GM12892 (cell line): ENCODE data around the gene MAPK8IP3.

Experiments used
- DNase-seq: peaks from one replicate; pipeline ENCODE4 v3.0.0; 2011; ENCODE audit not compliant: insufficient read length
- FAIRE-seq: peaks from 2 replicates; lab custom pipeline; 2011; peaks lifted over from hg19 to GRCh38; lab: Jason Lieb, UNC
- POLR2A ChIP-seq: IDR thresholded peaks from 2 replicates; pipeline ENCODE4 v1.6.1; 2011; ENCODE audit warnings: low read depth, low read length, control low read depth
- POLR2AphosphoS5 ChIP-seq: IDR thresholded peaks from 2 replicates; pipeline ENCODE4 v1.6.1; 2011; ENCODE audit warnings: low read depth, low read length, control low read depth
- TAF1 ChIP-seq: IDR thresholded peaks from 2 replicates; pipeline ENCODE4 v1.6.1; 2011; ENCODE audit warnings: low read depth, mild to moderate bottlenecking, control low read depth, low read length, borderline replicate concordance

Gene MAPK8IP3

DNA sequence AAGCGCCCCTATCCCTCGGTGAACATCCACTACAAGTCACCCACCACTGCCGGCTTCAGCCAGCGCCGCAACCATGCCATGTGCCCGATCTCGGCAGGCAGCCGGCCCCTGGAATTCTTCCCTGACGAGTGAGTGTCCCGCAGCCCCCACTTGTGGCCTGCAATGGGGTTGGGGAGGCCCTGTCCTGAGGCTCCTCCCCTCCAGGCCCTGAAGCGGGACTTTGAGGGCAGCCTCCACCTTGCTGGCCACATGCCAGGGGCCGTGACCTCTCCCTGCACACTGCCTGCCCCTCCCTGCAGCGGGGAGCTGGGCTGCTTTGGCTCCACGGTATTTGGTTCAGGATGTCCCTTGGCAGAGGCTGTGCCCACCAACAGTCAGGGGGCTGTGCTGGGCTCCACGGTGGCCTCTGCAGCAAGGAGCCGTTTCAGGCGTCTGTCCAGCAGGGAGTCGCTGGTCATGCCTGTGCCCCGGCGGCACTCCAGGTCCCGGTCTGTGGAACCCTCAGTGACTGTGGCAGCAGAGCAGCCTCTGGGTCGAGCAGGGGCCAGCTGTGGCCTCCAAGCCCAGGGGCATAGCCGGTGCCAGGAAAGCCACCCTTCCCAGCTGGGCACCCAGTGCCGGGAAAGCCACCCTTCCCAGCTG is 57.0 kb downstream of the MAPK8IP3 start:
- DNase-seq, result no peak
- TF ChIP-seq POLR2AphosphoS5, result no peak
- no peak for TF ChIP-seq TAF1
- no peak for TF ChIP-seq POLR2A
- no peak for FAIRE-seq

DNA sequence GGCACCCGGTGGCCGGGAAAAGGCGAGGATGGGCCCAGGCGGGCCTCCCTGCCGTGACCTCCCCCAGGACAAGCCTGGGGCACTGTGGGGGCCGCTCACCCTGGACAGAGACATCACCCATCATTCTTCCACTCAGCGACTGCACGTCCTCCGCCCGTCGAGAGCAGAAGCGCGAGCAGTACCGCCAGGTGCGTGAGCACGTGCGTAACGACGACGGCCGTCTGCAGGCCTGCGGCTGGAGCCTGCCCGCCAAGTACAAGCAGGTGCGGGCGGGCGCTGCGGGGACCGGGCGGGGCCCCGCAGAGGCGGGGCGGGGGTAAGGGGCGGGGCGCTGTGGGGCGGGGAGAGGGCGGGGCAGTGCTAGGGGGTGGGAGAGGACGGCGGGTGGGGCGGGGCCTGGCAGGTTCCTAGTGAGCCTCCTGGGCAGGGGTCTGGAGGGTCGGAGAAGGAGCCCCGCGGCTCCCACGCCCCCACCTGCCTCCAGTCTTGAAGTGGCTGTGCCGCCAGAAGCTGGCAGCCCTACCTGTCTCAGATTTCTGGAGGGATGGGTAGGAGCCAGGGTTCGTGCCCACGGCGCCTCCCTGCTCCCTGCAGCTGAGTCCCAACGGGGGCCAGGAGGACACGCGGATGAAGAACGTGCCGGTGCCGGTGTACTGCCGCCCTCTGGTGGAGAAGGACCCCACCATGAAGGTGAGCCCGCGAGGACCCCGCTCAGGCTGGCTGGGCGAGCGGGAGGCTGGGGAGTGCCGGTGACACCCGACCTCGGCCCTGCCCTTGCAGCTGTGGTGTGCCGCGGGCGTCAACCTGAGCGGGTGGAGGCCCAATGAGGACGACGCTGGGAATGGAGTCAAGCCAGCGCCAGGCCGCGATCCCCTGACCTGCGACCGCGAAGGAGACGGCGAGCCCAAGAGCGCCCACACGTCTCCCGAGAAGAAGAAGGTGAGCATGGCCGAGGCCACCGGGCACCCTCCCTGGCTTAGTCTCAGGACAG is 57.8 kb downstream of the MAPK8IP3 start:
- FAIRE-seq, result no peak
- no peak for DNase-seq
- TF ChIP-seq TAF1, result no peak
- no peak for TF ChIP-seq POLR2A
- no peak for TF ChIP-seq POLR2AphosphoS5

DNA sequence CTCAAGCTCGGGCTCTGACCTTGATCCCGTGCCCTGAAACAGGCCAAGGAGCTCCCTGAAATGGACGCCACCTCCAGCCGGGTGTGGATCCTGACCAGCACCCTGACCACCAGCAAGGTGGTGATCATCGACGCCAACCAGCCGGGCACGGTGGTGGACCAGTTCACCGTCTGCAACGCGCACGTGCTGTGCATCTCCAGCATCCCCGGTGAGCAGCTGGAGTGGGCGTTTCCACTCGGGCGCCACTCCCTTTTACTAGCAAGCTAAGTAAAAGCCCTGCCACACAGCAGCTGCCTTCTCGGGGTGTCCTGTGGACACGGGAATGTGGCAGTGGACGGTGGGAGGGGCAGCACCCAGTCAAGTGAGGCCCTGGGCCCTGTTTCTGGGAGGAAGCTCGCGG is 59.0 kb downstream of the MAPK8IP3 start:
- DNase-seq (no peak), FAIRE-seq (no peak)
- no peak for TF ChIP-seq TAF1
- TF ChIP-seq POLR2A, result no peak
- TF ChIP-seq POLR2AphosphoS5, result no peak

DNA sequence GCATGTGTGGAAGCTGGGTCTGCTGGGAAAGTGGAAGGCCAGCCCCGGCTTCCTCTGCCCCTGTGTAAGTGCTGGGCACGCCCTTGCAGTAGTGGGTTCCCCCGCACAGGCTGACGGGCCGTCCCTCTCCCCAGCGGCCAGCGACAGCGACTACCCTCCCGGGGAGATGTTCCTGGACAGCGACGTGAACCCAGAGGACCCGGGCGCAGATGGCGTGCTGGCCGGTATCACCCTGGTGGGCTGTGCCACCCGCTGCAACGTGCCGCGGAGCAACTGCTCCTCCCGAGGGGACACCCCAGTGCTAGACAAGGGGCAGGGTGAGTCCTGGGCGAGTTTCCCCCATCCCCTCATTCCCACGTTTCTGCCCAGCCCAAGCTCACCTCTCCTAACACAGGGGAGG is 59.8 kb downstream of the MAPK8IP3 start:
- DNase-seq (no peak), FAIRE-seq (no peak)
- TF ChIP-seq POLR2AphosphoS5 (no peak), TAF1 (no peak), POLR2A (no peak)

DNA sequence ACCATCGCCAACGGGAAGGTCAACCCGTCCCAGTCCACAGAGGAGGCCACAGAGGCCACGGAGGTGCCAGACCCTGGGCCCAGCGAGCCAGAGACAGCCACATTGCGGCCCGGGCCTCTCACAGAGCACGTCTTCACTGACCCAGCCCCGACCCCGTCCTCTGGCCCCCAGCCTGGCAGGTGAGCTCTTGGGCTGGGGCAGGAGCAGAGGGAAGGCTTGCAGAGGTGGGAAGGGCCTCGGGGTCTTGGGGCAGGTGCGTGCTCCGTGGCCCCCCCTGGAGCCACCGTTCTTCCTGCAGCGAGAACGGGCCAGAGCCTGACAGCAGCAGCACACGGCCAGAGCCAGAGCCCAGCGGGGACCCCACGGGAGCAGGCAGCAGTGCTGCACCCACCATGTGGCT is 60.2 kb downstream of the MAPK8IP3 start:
- FAIRE-seq (no peak), DNase-seq (no peak)
- TF ChIP-seq POLR2AphosphoS5 (no peak), POLR2A (no peak), TAF1 (no peak)

DNA sequence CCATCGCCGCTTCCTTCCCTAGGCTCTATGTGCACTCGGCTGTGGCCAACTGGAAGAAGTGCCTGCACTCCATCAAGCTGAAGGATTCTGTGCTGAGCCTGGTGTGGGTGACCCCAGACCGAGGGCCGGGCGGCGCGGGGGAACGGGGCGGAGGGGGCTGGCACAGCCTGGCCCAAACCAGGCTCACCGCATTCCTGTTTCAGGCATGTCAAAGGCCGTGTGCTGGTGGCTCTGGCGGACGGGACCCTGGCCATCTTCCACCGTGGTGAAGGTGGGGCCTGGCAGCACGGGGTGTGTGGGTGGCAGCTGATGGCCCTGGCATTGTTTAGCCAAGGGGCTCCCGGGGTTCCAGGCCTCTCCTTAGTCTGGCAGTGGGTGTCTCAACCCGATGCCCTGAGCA is 60.7 kb downstream of the MAPK8IP3 start:
- no peak for DNase-seq
- TF ChIP-seq POLR2A (no peak), TAF1 (no peak), POLR2AphosphoS5 (no peak)
- no peak for FAIRE-seq

DNA sequence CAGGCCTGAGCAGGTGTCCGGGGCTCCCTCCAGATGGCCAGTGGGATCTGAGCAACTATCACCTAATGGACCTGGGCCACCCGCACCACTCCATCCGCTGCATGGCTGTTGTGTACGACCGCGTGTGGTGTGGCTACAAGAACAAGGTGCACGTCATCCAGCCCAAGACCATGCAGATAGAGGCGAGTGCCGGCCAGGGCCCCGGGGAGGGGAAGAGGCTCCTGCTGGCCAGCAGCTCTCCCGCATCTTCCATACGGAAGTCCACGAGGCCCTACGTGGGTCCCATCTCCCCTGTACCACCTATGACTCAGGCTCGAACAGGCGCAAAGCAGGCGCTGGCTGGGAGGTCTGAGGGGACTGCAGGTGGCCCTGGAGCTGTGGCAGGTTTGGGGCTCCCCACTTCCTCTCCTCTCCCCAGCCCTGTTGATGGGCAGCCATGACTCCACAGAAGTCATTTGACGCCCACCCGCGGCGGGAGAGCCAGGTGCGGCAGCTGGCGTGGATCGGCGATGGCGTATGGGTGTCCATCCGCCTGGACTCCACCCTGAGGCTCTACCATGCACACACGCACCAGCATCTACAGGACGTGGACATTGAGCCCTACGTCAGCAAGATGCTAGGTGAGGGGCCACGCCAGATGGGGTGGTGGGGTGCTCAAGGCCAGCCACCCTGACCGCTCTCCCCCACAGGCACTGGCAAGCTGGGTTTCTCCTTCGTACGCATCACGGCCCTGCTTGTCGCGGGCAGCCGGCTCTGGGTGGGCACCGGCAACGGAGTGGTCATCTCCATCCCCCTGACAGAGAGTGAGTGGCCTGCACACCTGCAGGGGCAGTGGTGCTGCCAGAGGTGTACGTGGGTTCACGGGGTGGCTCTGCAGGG is 61.4 kb downstream of the MAPK8IP3 start:
- TF ChIP-seq POLR2A (no peak), TAF1 (no peak), POLR2AphosphoS5 (no peak)
- FAIRE-seq (no peak), DNase-seq (no peak)

DNA sequence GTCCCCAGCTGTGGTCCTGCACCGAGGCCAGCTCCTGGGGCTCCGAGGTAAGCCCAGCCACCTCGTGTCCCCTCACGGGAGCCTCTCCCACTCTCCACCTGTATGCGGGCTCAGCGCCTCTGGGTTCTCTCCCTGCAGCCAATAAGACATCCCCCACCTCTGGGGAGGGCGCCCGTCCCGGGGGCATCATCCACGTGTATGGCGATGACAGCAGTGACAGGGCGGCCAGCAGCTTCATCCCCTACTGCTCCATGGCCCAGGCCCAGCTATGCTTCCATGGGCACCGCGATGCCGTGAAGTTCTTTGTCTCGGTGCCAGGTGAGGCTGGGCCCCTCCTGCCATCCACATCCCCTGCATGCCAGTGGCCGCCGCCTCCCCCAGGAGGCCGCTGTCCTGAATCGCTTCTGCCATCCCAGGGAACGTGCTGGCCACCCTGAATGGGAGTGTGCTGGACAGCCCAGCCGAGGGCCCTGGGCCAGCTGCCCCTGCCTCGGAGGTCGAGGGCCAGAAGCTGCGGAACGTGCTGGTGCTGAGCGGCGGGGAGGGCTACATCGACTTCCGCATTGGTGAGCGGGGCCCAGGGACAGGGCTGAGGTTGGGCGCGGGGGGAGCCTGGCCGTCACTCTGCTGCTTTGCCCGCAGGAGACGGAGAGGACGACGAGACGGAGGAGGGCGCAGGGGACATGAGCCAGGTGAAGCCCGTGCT is 62.2 kb downstream of the MAPK8IP3 start:
- no peak for TF ChIP-seq POLR2AphosphoS5
- no peak for TF ChIP-seq TAF1
- TF ChIP-seq POLR2A, result no peak
- FAIRE-seq, result no peak
- DNase-seq, result no peak

DNA sequence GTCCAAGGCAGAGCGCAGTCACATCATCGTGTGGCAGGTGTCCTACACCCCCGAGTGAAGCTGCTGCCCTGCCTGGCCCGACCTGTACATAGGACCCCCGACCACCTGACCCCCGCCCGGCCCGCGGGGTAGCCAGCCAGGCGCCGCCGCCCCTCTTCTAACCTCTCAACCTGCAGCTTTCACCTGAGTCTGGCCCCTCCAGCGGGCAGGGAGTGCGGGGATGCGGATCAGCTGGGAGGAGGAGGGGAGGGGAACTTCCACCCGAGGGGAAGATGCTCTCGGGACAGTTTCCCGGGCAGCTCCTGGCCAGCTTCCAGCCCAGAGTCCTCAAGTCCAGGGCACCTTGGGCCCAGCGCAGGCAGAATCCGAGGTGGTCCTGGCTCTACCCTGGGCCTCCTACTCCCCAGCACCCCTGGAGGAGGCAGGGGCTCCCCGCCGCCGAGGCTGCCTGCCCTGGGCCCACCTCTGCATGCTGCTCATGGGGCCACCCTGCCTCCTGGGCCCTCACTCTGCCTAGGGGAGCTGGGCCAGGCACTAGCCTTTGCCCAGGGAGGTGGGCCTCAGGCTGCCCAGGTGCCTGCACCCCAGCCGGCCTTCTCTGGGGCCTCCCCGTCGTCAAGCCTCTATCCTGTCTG is 62.9 kb downstream of the MAPK8IP3 start:
- TF ChIP-seq POLR2AphosphoS5, result 0 out of 2 replicates have a peak, but pooled peaks have one; percentile 23
- no peak for TF ChIP-seq TAF1
- TF ChIP-seq POLR2A, result no peak; the same call in 1 of the 2 replicates
- DNase-seq (no peak), FAIRE-seq (no peak)

DNA sequence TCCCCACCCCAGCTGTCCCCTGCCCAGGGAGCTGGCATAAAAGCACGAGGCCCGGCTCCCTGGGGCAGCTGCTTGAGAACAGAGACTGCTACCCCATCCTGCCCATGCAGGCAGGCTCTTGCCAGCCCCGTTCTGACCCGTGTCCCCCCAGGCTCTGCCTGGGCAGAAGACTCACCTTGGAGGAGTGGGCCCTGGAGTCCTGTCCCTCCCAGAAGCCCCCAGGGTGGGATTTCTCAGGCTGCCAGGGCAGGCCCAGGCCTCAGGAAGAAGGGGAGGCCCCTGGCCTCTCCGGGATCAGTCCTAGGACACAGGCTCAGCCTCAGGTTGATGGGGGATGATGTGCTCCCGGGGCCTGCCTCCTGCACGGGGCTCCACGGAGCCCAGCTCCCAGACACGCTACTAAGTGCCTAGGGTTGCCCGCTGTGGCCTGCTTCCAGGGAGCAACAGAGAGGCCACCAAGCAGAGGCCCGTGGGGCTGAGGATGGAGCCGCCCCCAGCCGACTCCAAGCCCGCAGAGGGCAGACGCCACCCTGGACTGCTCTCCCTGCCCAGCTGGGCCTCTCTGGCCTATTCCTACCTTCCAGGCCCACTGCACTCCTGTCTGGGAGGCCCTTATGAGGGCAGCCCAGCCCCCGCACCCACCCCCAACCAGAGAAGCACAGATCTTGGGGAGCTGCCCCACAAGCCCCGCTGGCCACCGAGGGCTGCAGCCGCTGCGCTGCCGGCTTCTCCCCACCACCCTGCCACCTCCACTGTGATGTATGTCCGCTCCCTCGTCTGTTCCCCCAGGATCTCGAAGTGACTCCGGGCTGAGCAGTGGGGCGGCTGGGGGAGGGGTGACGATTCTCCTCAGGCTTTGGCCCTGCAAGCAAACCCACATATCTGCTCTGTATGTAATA is 63.7 kb downstream of the MAPK8IP3 start:
- TF ChIP-seq TAF1 (no peak), POLR2A (no peak; the same call in 1 of the 2 replicates), POLR2AphosphoS5 (no peak; the same call in 1 of the 2 replicates)
- FAIRE-seq (no peak), DNase-seq (no peak)
